Measurements from ENCODE around the gene CFAP54. TPM values are rescaled to one million over a fixed set of nuclear protein-coding genes. Genes with fewer than 3 reads are reported as not detected.

CFAP54 gene
- total and polyA plus RNA-seq, 2 of the 4 experiments (the other 2 are of a cell fraction): 0.18 to 0.41 TPM

GRCh38 chr12:96500693-96501092 is 11.3 kb downstream of the CFAP54 start:
- Histone ChIP-seq H2BK5ac (ENCODE audit: low read depth, low read length, poor library complexity, severe bottlenecking) (peak overlapping the region; percentile 87), H3K9me1 (ENCODE audit: insufficient read depth, low read length) (peaks cover 6% of the 10 kb centered on the region; the same call in 1 of the 2 replicates), H4K5ac (ENCODE audit: low read depth, low read length) (peak overlapping the region; percentile 84), H3K9me3 (ENCODE audit: control insufficient read depth, insufficient read depth, low read length) (no peaks in the 10 kb centered on the region), H2AFZ (replicated peaks; ENCODE audit: low read length, poor library complexity) (peak overlapping the region; percentile 76), H3K4me1 (ENCODE audit: control insufficient read depth, insufficient read depth, low read length) (peaks cover 8% of the 10 kb centered on the region), H2BK15ac (ENCODE audit: low read depth, low read length) (peak overlapping the region; percentile 85; the same call in 1 of the 3 replicates), H3K27ac (ENCODE audit: insufficient read depth, low read length) (peak overlapping the region; percentile 84; the same call in 1 of the 2 replicates), H3K56ac (ENCODE audit: extremely low read depth, insufficient read depth, low read length) (no peak overlapping the region), H2AK9ac (replicated peaks; ENCODE audit: low read depth, low read length, poor library complexity) (no peak overlapping the region), H4K91ac (ENCODE audit: insufficient read depth, low read depth, low read length) (peak overlapping the region; percentile 64; the same call in 1 of the 2 replicates), H3K18ac (ENCODE audit: low read depth, low read length) (peak overlapping the region; percentile 79; the same call in 1 of the 2 replicates), H4K20me1 (ENCODE audit: insufficient read depth, low read length) (no peaks in the 10 kb centered on the region), H3K4ac (ENCODE audit: low read depth, low read length) (peak overlapping the region; percentile 83; the same call in 1 of the 2 replicates), H2BK120ac (ENCODE audit: low read depth, low read length) (peak overlapping the region; percentile 64), H2AK5ac (ENCODE audit: low read depth, low read length) (no peak overlapping the region), H3K4me2 (ENCODE audit: low read depth, low read length) (no peak overlapping the region), H3K23ac (ENCODE audit: low read depth, low read length) (no peak overlapping the region), H3K36me3 (ENCODE audit: control insufficient read depth, insufficient read depth, low read length) (no peaks in the 10 kb centered on the region), H3K27me3 (ENCODE audit: control insufficient read depth, insufficient read depth, low read length) (no peaks in the 10 kb centered on the region), H3K9ac (ENCODE audit: low read depth, low read length) (no peak overlapping the region), H3K79me1 (ENCODE audit: low read depth in 1 of 2, low read length in 2 of 2) (no peaks in the 10 kb centered on the region), H4K8ac (ENCODE audit: low read depth in 2 of 2, low read length in 2 of 2) (peak overlapping the region; percentile 71 to 88; a peak in 3 of 4 replicates), H3K4me3 (ENCODE audit: insufficient read depth, low read depth, low read length) (no peak overlapping the region), H3K14ac (replicated peaks; ENCODE audit: low read depth, low read length) (no peak overlapping the region), H2BK20ac (ENCODE audit: low read depth, low read length) (no peak overlapping the region)
- TF ChIP-seq, protein P1, sequence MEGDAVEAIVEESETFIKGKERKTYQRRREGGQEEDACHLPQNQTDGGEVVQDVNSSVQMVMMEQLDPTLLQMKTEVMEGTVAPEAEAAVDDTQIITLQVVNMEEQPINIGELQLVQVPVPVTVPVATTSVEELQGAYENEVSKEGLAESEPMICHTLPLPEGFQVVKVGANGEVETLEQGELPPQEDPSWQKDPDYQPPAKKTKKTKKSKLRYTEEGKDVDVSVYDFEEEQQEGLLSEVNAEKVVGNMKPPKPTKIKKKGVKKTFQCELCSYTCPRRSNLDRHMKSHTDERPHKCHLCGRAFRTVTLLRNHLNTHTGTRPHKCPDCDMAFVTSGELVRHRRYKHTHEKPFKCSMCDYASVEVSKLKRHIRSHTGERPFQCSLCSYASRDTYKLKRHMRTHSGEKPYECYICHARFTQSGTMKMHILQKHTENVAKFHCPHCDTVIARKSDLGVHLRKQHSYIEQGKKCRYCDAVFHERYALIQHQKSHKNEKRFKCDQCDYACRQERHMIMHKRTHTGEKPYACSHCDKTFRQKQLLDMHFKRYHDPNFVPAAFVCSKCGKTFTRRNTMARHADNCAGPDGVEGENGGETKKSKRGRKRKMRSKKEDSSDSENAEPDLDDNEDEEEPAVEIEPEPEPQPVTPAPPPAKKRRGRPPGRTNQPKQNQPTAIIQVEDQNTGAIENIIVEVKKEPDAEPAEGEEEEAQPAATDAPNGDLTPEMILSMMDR (conservative IDR thresholded peaks at IDR 0.05; ENCODE audit: low read depth, low read length): peak; percentile 39
- TF ChIP-seq ELK1 (IDR thresholded peaks at IDR 0.05; ENCODE audit: borderline replicate concordance, low read depth, low read length): no peak
- TF ChIP-seq MAZ (IDR thresholded peaks at IDR 0.05; ENCODE audit: borderline replicate concordance, low read depth, low read length): no peak
- TF ChIP-seq RAD21 (IDR thresholded peaks at IDR 0.05; ENCODE audit: low read length): peak; percentile 25
- TF ChIP-seq FOS (IDR thresholded peaks at IDR 0.05; ENCODE audit: low read depth, low read length): no peak
- TF ChIP-seq MAFK (IDR thresholded peaks at IDR 0.05; ENCODE audit: low read depth, low read length): no peak
- in situ Hi-C loops (cut with MboI; ENCODE audit: low sequenced_read_pairs) (no loop called here), dilution Hi-C loops (cut with HindIII; ENCODE audit: low sequenced_read_pairs, unreplicated experiment) (no loop called here), intact Hi-C loops (cut with micrococcal nuclease) (no loop called here)
- ChIA-PET CTCF (no interaction called here), POLR2A (ENCODE audit: unreplicated experiment) (no interaction called here)
- DNase-seq (peak; percentile 40), ATAC-seq (ENCODE audit: low read depth) (peak; percentile 44; the same call in 1 of the 2 replicates)
- WGBS, 2 experiments (ENCODE audit: extremely low coverage in 2 of 2, insufficient read length in 1 of 2): no CpG with 5 or more reads among the region's 3 CpGs
- no TSS peak for BruUV-seq (replicated peaks)

All from IMR-90 (cell line).